Measurements from ENCODE around the gene GNA14. TPM values are rescaled to one million over a fixed set of nuclear protein-coding genes. Genes with fewer than 3 reads are reported as not detected.

The GNA14 gene
- total and polyA plus RNA-seq, 2 experiments from 2014 or later: 3.9 to 10.5 TPM

GRCh38 chr9:77585335-77585786, 62.8 kb downstream of the GNA14 start:
- H3K27ac Mint-ChIP-seq: peak overlapping the region; percentile 93

More at GRCh38 chr9:77585335-77585786, 62.8 kb downstream of the GNA14 start:
- peak overlapping the region; percentile 40 for H3K4me2 ChIP-seq
- ATAC-seq (peak; percentile 91), DNase-seq (ENCODE audit: low spot score) (peak; percentile 84)
- H3K27me3 Mint-ChIP-seq (ENCODE audit: insufficient read depth, low read depth, poor library complexity): peaks cover 10% of the 10 kb centered on the region
- no peak overlapping the region for H3K4me3 ChIP-seq
- no peaks in the 10 kb centered on the region for H3F3A ChIP-seq (replicated peaks; ENCODE audit: low read depth)
- no peaks in the 10 kb centered on the region for H3K79me2 ChIP-seq (replicated peaks; ENCODE audit: insufficient read depth)
- H4K20me1 ChIP-seq (replicated peaks; ENCODE audit: insufficient read depth): no peaks in the 10 kb centered on the region
- H3K27me3 ChIP-seq (ENCODE audit: insufficient read depth): no peaks in the 10 kb centered on the region
- H3K9me3 Mint-ChIP-seq: peaks cover 2% of the 10 kb centered on the region; the same call in 1 of the 3 replicates
- H3K4me1 Mint-ChIP-seq: peaks cover 75% of the 10 kb centered on the region
- H3K9me2 ChIP-seq (ENCODE audit: insufficient read depth): peaks cover 22% of the 10 kb centered on the region; the same call in 1 of the 2 replicates
- H3K36me3 Mint-ChIP-seq (ENCODE audit: low read depth): peaks cover 11% of the 10 kb centered on the region; the same call in 2 of the 3 replicates
- H3K4me3 Mint-ChIP-seq: peak overlapping the region; percentile 2; the same call in 1 of the 3 replicates
- no peaks in the 10 kb centered on the region for H3K36me3 ChIP-seq (ENCODE audit: insufficient read depth)
- TF ChIP-seq ZNF114 (CRISPR knock-in tag; IDR thresholded peaks at IDR 0.05) (no peak; the same call in 1 of the 2 replicates), JUNB (IDR thresholded peaks at IDR 0.05; ENCODE audit: unreplicated experiment) (no peak), STAT1 (IDR thresholded peaks at IDR 0.05; ENCODE audit: unreplicated experiment) (no peak), NANOG (IDR thresholded peaks at IDR 0.05; ENCODE audit: borderline replicate concordance) (0 out of 2 replicates have a peak, but pooled peaks have one; percentile 9), ZNF331 (CRISPR knock-in tag; IDR thresholded peaks at IDR 0.05; ENCODE audit: low read depth) (no peak), EZH2phosphoT487 (IDR thresholded peaks at IDR 0.05; ENCODE audit: unreplicated experiment) (no peak)
- TF ChIP-seq, protein P1, sequence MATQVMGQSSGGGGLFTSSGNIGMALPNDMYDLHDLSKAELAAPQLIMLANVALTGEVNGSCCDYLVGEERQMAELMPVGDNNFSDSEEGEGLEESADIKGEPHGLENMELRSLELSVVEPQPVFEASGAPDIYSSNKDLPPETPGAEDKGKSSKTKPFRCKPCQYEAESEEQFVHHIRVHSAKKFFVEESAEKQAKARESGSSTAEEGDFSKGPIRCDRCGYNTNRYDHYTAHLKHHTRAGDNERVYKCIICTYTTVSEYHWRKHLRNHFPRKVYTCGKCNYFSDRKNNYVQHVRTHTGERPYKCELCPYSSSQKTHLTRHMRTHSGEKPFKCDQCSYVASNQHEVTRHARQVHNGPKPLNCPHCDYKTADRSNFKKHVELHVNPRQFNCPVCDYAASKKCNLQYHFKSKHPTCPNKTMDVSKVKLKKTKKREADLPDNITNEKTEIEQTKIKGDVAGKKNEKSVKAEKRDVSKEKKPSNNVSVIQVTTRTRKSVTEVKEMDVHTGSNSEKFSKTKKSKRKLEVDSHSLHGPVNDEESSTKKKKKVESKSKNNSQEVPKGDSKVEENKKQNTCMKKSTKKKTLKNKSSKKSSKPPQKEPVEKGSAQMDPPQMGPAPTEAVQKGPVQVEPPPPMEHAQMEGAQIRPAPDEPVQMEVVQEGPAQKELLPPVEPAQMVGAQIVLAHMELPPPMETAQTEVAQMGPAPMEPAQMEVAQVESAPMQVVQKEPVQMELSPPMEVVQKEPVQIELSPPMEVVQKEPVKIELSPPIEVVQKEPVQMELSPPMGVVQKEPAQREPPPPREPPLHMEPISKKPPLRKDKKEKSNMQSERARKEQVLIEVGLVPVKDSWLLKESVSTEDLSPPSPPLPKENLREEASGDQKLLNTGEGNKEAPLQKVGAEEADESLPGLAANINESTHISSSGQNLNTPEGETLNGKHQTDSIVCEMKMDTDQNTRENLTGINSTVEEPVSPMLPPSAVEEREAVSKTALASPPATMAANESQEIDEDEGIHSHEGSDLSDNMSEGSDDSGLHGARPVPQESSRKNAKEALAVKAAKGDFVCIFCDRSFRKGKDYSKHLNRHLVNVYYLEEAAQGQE (IDR thresholded peaks at IDR 0.05; ENCODE audit: unreplicated experiment): no peak
- TF ChIP-seq, protein P2, sequence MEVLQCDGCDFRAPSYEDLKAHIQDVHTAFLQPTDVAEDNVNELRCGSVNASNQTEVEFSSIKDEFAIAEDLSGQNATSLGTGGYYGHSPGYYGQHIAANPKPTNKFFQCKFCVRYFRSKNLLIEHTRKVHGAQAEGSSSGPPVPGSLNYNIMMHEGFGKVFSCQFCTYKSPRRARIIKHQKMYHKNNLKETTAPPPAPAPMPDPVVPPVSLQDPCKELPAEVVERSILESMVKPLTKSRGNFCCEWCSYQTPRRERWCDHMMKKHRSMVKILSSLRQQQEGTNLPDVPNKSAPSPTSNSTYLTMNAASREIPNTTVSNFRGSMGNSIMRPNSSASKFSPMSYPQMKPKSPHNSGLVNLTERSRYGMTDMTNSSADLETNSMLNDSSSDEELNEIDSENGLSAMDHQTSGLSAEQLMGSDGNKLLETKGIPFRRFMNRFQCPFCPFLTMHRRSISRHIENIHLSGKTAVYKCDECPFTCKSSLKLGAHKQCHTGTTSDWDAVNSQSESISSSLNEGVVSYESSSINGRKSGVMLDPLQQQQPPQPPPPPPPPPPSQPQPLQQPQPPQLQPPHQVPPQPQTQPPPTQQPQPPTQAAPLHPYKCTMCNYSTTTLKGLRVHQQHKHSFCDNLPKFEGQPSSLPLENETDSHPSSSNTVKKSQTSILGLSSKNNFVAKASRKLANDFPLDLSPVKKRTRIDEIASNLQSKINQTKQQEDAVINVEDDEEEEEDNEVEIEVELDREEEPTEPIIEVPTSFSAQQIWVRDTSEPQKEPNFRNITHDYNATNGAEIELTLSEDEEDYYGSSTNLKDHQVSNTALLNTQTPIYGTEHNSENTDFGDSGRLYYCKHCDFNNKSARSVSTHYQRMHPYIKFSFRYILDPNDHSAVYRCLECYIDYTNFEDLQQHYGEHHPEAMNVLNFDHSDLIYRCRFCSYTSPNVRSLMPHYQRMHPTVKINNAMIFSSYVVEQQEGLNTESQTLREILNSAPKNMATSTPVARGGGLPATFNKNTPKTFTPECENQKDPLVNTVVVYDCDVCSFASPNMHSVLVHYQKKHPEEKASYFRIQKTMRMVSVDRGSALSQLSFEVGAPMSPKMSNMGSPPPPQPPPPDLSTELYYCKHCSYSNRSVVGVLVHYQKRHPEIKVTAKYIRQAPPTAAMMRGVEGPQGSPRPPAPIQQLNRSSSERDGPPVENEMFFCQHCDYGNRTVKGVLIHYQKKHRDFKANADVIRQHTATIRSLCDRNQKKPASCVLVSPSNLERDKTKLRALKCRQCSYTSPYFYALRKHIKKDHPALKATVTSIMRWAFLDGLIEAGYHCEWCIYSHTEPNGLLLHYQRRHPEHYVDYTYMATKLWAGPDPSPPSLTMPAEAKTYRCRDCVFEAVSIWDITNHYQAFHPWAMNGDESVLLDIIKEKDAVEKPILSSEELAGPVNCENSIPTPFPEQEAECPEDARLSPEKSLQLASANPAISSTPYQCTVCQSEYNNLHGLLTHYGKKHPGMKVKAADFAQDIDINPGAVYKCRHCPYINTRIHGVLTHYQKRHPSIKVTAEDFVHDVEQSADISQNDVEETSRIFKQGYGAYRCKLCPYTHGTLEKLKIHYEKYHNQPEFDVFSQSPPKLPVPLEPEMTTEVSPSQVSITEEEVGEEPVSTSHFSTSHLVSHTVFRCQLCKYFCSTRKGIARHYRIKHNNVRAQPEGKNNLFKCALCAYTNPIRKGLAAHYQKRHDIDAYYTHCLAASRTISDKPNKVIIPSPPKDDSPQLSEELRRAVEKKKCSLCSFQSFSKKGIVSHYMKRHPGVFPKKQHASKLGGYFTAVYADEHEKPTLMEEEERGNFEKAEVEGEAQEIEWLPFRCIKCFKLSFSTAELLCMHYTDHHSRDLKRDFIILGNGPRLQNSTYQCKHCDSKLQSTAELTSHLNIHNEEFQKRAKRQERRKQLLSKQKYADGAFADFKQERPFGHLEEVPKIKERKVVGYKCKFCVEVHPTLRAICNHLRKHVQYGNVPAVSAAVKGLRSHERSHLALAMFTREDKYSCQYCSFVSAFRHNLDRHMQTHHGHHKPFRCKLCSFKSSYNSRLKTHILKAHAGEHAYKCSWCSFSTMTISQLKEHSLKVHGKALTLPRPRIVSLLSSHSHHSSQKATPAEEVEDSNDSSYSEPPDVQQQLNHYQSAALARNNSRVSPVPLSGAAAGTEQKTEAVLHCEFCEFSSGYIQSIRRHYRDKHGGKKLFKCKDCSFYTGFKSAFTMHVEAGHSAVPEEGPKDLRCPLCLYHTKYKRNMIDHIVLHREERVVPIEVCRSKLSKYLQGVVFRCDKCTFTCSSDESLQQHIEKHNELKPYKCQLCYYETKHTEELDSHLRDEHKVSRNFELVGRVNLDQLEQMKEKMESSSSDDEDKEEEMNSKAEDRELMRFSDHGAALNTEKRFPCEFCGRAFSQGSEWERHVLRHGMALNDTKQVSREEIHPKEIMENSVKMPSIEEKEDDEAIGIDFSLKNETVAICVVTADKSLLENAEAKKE (CRISPR knock-in tag; IDR thresholded peaks at IDR 0.05): peak; percentile 59; the same call in 1 of the 2 replicates
- no peak overlapping the region for H2AFZ ChIP-seq
- H3K27ac ChIP-seq (ENCODE audit: low read depth): peak overlapping the region; percentile 91
- peaks cover 66% of the 10 kb centered on the region for H3K4me1 ChIP-seq (ENCODE audit: insufficient read depth)

Data from GM23338 (cell line).